Measurements from ENCODE around the gene RFLNA. TPM values are rescaled to one million over a fixed set of nuclear protein-coding genes. Genes with fewer than 3 reads are reported as not detected.

RFLNA gene
- total RNA-seq, 4 donors from 2014 or later, result 11.4 to 19.4 (median 17.0) TPM

DNA sequence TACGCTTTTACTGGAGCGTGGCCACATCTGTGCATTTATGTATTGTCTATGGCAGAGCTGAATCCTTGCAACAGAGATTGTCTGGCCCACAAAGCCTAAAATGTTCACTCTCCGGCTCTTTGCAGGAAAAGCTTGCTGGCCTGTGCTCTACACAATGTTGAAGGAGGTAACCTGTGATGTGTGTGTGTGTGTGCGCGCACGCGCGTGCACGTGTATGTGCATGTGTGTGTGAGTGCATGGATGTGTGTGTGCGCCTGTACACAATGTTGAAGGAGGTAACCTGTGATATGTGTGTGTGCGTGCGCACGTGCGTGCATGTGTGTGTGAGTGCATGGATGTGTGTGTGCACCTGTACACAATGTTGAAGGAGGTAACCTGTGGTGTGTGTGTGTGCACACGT lies 62.7 kb downstream of the RFLNA start:
- Histone ChIP-seq H3K27ac (peak overlapping the region in 1 of 4 donors; percentile 30), H3K27me3 (no peaks in the 10 kb centered on the region), H3K36me3 (peaks cover 2 to 98% (median 24%) of the 10 kb centered on the region in 3 donors), H3K9me3 (no peaks in the 10 kb centered on the region), H3K4me3 (no peak overlapping the region), H3K4me1 (peaks cover 0 to 92% (median 26%) of the 10 kb centered on the region in 4 donors)
- 90 to 94% methylated on average over 15 of the region's 15 CpGs for WGBS, 2 donors
- TF ChIP-seq CTCF (IDR thresholded peaks at IDR 0.05), result no peak
- no peak for TF ChIP-seq EP300 (IDR thresholded peaks at IDR 0.05)
- no peak for DNase-seq (ENCODE audit: low spot score in 2 of 2)

DNA sequence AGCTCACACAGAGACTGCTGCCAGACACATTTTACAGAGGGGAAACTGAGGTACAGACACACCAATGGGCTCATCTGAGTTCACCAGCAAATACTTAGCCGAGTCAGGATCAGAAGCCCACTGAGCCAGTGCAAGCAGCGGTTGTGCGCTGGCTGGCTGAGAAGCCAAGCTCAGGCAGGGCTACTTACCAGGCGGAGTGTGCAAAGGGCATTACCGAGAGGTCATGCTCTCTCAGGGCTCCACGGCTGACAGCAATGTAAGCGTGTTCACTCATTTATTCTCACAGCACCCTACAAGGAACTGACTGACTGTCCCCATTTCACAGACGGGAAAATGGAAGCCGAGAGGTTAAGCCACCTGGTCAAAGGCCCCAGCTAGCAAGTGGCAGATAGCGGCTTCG lies 63.7 kb downstream of the RFLNA start:
- H3K4me1 ChIP-seq, result peaks cover 0 to 92% (median 23%) of the 10 kb centered on the region in 4 donors
- 93 to 96% methylated on average over 4 to 11 of the region's 11 CpGs for WGBS, 2 donors
- peaks cover 2 to 94% (median 20%) of the 10 kb centered on the region in 3 donors for H3K36me3 ChIP-seq

DNA sequence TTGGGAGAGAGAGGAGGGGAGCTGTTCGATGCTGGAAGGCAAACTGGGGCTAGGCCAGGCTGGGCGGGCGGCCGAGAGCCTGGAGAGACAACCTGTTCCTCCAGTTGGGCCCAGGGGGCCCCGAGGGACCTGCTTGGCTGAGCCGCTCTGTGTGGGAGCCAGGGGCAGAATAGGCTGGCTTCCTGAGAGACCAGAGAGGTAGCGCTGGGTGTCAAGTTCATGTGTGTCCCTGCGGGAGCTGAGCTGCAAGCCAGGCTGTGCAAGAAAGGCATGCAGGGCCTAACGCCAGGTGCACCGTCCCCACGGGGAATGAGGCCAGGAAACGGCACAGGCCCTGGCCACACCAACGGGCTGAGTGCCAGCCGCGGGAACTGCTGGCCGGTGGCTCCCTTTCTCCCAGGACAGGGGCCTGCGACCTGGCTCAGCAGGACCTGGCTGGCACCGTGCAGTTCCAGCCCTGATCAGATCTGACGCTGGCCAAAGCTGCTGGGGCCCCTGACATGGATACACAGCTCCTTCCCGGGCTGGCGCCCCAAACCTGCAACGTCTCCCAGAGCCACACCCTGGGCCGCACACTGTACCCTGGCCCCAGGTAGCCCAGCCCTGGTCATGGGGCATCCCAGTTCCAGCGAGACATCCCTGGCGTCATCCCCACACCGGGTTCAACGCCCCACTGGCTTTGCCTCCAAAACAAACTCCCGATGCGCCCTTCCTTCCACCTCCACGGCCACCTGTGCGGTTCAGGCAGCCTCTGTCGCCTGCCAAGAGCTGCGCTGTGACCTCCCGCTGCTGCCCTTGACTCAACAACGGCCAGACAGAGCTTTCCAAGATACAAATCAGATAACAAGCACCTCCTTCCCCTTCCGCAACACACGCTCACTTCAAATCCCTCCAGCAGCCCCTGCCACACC lies 65.0 kb downstream of the RFLNA start:
- Histone ChIP-seq H3K4me1 (peaks cover 0 to 92% (median 23%) of the 10 kb centered on the region in 4 donors), H3K27me3 (no peaks in the 10 kb centered on the region), H3K4me3 (no peak overlapping the region), H3K36me3 (peaks cover under 1 to 81% (median 9%) of the 10 kb centered on the region in 3 donors), H3K27ac (peak overlapping the region in 3 of 4 donors; percentile 37 to 91 (median 57)), H3K9me3 (no peaks in the 10 kb centered on the region)
- DNase-seq (ENCODE audit: low spot score in 2 of 2), result peak; percentile 87 to 92
- TF ChIP-seq EP300 (IDR thresholded peaks at IDR 0.05), result peak; percentile 32 to 85
- no peak for TF ChIP-seq POLR2A (IDR thresholded peaks at IDR 0.05)
- 43 to 57% methylated on average over 32 to 35 of the region's 37 CpGs for WGBS, 2 donors

More for the DNA sequence above, 63.7 kb downstream of the RFLNA start:
- Histone ChIP-seq H3K27me3 (no peaks in the 10 kb centered on the region), H3K4me3 (no peak overlapping the region), H3K9me3 (no peaks in the 10 kb centered on the region), H3K27ac (peak overlapping the region in 2 of 4 donors; percentile 37 to 91)
- no peak for DNase-seq (ENCODE audit: low spot score in 2 of 2)
- TF ChIP-seq CTCF (IDR thresholded peaks at IDR 0.05) (no peak), POLR2A (IDR thresholded peaks at IDR 0.05) (no peak), EP300 (IDR thresholded peaks at IDR 0.05) (no peak)

DNA sequence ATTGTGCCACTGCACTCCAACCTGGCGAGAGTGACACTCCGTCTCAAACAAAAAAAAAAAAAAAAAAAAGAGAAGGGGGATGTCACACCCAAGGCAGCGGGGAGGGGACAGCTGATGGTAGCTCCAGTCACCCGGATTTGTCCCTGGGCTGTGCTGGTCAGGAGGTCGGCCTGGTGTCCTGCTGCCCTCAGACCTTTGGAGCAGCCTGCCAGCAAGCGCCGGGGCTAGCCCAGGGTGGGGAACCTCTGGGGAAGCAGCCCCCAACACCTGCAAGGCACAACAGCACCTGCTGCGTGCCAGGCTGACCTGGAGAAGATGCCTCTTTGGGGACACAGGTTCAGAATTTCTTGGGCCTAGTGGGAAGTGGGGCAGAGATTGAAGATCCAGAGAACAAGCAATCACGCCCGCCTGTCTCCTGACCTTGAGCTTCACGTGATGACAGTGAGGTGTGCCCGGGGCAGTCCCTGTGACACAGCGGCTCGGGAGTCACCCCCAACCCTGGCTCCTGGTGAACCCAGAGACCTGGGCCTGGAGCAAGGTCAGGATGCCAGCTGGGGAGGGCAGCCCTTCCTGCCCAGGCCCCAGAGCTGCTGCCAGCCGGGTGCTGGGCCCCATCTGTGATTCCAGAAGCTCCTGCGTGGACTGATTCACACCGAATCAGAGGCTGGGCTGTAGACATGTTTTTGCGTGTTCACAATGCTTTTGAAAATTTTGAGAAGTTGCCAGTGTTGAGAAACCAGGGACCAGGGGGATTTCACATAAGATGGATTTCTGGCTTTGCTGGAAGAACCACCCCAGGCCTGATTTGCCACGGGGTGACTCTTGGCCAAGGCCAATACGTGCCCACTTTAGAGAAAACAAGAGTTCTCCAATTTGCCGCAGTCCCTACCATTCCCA lies 66.4 kb downstream of the RFLNA start:
- Histone ChIP-seq H3K27me3 (no peaks in the 10 kb centered on the region), H3K4me3 (no peak overlapping the region), H3K36me3 (peaks cover 0 to 81% (median 4%) of the 10 kb centered on the region in 3 donors), H3K4me1 (peaks cover 0 to 92% (median 27%) of the 10 kb centered on the region in 4 donors), H3K9me3 (no peaks in the 10 kb centered on the region), H3K27ac (peak overlapping the region in 3 of 4 donors; percentile 44 to 91 (median 67))
- 76 to 87% methylated on average over 17 to 20 of the region's 21 CpGs for WGBS, 2 donors
- no peak for DNase-seq (ENCODE audit: low spot score in 2 of 2)
- TF ChIP-seq CTCF (IDR thresholded peaks at IDR 0.05), result no peak
- no peak for TF ChIP-seq EP300 (IDR thresholded peaks at IDR 0.05)
- no peak for TF ChIP-seq POLR2A (IDR thresholded peaks at IDR 0.05)

GRCh38 chr12:124361996-124362395 lies 67.1 kb downstream of the RFLNA start:
- TF ChIP-seq EP300 (IDR thresholded peaks at IDR 0.05), result no peak
- TF ChIP-seq POLR2A (IDR thresholded peaks at IDR 0.05), result no peak
- no peak for TF ChIP-seq CTCF (IDR thresholded peaks at IDR 0.05)
- 93 to 96% methylated on average over 11 to 13 of the region's 15 CpGs for WGBS, 2 donors
- H3K27me3 ChIP-seq, result no peaks in the 10 kb centered on the region
- H3K27ac ChIP-seq, result peak overlapping the region in 1 of 4 donors; percentile 91
- H3K4me1 ChIP-seq, result peaks cover 0 to 92% (median 29%) of the 10 kb centered on the region in 4 donors
- peaks cover 0 to 74% (median 0%) of the 10 kb centered on the region in 3 donors for H3K36me3 ChIP-seq
- no peak for DNase-seq (ENCODE audit: low spot score in 2 of 2)
- no peak overlapping the region for H3K4me3 ChIP-seq
- no peaks in the 10 kb centered on the region for H3K9me3 ChIP-seq

Measured in tibial nerve (tissue), 4 donors.